SK-N-MC (cell line): ENCODE measurements around the gene CRAT.

ENCODE experiments used
- EZH2 ChIP-seq: fragments of 200-600 bp; sonication (generic); IDR thresholded peaks from one replicate; pipeline ENCODE4 v1.6.1; 2017; ENCODE audit warnings: antibody characterized with exemption
- POLR2AphosphoS5 ChIP-seq: IDR thresholded peaks from 2 replicates; pipeline ENCODE4 v1.6.1; 2012; ENCODE audit warnings: mild to moderate bottlenecking, low read depth, low read length, borderline replicate concordance

GRCh38 chr9:129069862-129070641 lies 40.5 kb downstream of the CRAT start:
- TF ChIP-seq EZH2, result no peak
- no peak for TF ChIP-seq POLR2AphosphoS5
